BLaER1 (cell line): Measurements from ENCODE around the gene SLC8A2.

Experiments
- H3K27ac ChIP-seq: shearing (Covaris generic); formaldehyde crosslinking; 2 replicates; pipeline ENCODE4 v1.8.1; 2022
- H3K27me3 ChIP-seq: shearing (Covaris generic); formaldehyde crosslinking; 2 replicates; pipeline ENCODE4 v1.8.1; 2022
- H3K36me3 ChIP-seq: shearing (Covaris generic); formaldehyde crosslinking; 2 replicates; pipeline ENCODE4 v1.8.1; 2022
- H3K4me1 ChIP-seq: shearing (Covaris generic); formaldehyde crosslinking; 2 replicates; pipeline ENCODE4 v1.8.1; 2022
- H3K4me2 ChIP-seq: shearing (Covaris generic); formaldehyde crosslinking; 2 replicates; pipeline ENCODE4 v1.8.1; 2022
- H3K4me3 ChIP-seq: shearing (Covaris generic); formaldehyde crosslinking; 2 replicates; pipeline ENCODE4 v1.8.1; 2022
- H3K9ac ChIP-seq: shearing (Covaris generic); formaldehyde crosslinking; 2 replicates; pipeline ENCODE4 v1.8.1; 2022
- H3K9me3 ChIP-seq: shearing (Covaris generic); formaldehyde crosslinking; 2 replicates; pipeline ENCODE4 v1.8.1; 2022
- H4K20me1 ChIP-seq: shearing (Covaris generic); formaldehyde crosslinking; 2 replicates; pipeline ENCODE4 v1.8.1; 2022
- Cebpa-rat ChIP-seq: shearing (Covaris generic); IDR thresholded peaks from 2 replicates; pipeline ENCODE4 v1.8.1; 2022

The SLC8A2 gene

DNA sequence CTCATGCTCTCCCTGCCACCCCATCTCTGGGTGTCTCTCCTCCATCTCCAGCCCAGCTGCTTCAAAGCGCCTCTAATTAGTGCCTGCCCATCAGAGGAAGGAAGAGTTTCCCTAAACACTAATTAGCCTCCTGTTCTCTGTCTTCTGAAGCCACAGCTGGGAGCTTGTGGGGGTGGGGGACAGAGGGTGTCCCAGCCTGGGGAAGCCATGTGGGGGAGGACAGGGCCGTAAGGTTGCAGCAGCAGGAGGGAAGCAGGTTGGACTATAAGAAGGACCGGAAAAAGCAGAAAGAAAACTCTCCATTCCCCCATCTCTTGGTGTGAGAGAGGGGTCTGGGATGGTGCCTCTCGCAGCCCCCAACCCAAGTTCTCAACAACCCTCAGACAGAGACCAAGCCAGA, 26.2 kb downstream of the SLC8A2 start:
- no peak overlapping the region for H3K9ac ChIP-seq
- peak overlapping the region; percentile 59 for H3K4me2 ChIP-seq
- H3K27me3 ChIP-seq = peaks cover 87% of the 10 kb centered on the region
- no peaks in the 10 kb centered on the region for H3K9me3 ChIP-seq
- no peak overlapping the region for H3K27ac ChIP-seq
- no peaks in the 10 kb centered on the region for H3K36me3 ChIP-seq
- H3K4me1 ChIP-seq = peaks cover 14% of the 10 kb centered on the region; the same call in 1 of the 2 replicates
- no peak for TF ChIP-seq Cebpa-rat
- no peak overlapping the region for H3K4me3 ChIP-seq
- peaks cover 55% of the 10 kb centered on the region; the same call in 1 of the 2 replicates for H4K20me1 ChIP-seq

- Histone ChIP-seq H3K36me3 (no peaks in the 10 kb centered on the region), H3K9ac (no peak overlapping the region), H3K4me2 (no peak overlapping the region), H3K4me1 (peaks cover 14% of the 10 kb centered on the region; the same call in 1 of the 2 replicates), H4K20me1 (peaks cover 54% of the 10 kb centered on the region; the same call in 1 of the 2 replicates), H3K9me3 (no peaks in the 10 kb centered on the region), H3K4me3 (no peak overlapping the region), H3K27me3 (peaks cover 87% of the 10 kb centered on the region), H3K27ac (no peak overlapping the region)
- TF ChIP-seq Cebpa-rat = no peak
These were observed 27.3 kb downstream of the SLC8A2 start for GRCh38 chr19:47444388-47444821.

DNA sequence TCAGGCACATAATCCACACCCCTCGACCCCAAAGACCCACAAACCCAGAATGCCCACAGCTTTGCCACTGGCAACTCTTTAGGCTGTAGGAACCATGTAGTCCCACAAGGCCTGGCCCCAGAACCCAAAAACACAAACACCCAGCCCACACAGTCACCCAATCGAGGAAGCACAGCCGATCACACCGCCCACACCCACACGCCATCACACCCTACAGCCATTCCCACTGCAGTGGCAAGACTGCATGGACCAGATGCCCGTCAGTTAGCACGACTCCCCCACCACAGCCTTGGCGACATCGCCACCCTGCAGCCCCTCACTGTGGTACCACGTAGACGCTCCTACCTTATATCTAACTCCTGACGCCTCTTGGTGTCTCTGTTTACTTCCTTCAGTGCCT, 28.4 kb downstream of the SLC8A2 start:
- Histone ChIP-seq H3K27ac (no peak overlapping the region), H3K4me2 (no peak overlapping the region), H4K20me1 (peaks cover 50% of the 10 kb centered on the region; the same call in 1 of the 2 replicates), H3K9me3 (no peaks in the 10 kb centered on the region), H3K36me3 (no peaks in the 10 kb centered on the region), H3K4me1 (peaks cover 14% of the 10 kb centered on the region; the same call in 1 of the 2 replicates), H3K9ac (no peak overlapping the region), H3K4me3 (no peak overlapping the region), H3K27me3 (peaks cover 87% of the 10 kb centered on the region)
- TF ChIP-seq Cebpa-rat = no peak

- Histone ChIP-seq H3K9me3 (no peaks in the 10 kb centered on the region), H4K20me1 (peaks cover 60% of the 10 kb centered on the region), H3K4me1 (peaks cover 19% of the 10 kb centered on the region), H3K27ac (no peak overlapping the region), H3K36me3 (no peaks in the 10 kb centered on the region), H3K4me3 (no peak overlapping the region), H3K4me2 (no peak overlapping the region), H3K9ac (no peak overlapping the region), H3K27me3 (peaks cover 73% of the 10 kb centered on the region)
- TF ChIP-seq Cebpa-rat = no peak
These were observed 32.9 kb downstream of the SLC8A2 start for GRCh38 chr19:47438793-47439220.

DNA sequence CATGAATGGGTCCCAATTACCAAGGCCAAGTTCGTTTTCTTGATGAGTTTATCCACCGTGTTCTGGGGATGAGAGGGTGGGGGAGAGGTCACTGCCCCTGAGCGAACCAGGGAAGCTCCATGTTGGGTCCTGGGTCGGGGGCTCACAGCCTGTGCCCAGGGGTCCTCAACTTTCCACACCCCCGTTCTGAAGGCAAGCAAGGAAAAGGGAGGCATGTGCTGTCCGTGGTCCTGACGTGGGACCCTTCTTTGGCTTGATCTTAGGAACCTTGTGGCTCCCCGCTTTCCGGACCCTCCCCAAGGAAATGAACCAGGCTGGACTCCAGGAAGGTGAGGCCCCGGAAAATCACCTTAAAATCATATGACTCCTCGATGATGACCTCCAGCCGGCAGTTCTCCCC, 34.2 kb downstream of the SLC8A2 start:
- no peak overlapping the region for H3K4me3 ChIP-seq
- no peak for TF ChIP-seq Cebpa-rat
- no peak overlapping the region for H3K4me2 ChIP-seq
- H3K4me1 ChIP-seq = peaks cover 28% of the 10 kb centered on the region
- H3K36me3 ChIP-seq = no peaks in the 10 kb centered on the region
- no peak overlapping the region for H3K9ac ChIP-seq
- H3K27ac ChIP-seq = no peak overlapping the region
- H3K9me3 ChIP-seq = peaks cover 10% of the 10 kb centered on the region; the same call in 1 of the 2 replicates
- H3K27me3 ChIP-seq = peaks cover 71% of the 10 kb centered on the region
- peaks cover 47% of the 10 kb centered on the region for H4K20me1 ChIP-seq

DNA sequence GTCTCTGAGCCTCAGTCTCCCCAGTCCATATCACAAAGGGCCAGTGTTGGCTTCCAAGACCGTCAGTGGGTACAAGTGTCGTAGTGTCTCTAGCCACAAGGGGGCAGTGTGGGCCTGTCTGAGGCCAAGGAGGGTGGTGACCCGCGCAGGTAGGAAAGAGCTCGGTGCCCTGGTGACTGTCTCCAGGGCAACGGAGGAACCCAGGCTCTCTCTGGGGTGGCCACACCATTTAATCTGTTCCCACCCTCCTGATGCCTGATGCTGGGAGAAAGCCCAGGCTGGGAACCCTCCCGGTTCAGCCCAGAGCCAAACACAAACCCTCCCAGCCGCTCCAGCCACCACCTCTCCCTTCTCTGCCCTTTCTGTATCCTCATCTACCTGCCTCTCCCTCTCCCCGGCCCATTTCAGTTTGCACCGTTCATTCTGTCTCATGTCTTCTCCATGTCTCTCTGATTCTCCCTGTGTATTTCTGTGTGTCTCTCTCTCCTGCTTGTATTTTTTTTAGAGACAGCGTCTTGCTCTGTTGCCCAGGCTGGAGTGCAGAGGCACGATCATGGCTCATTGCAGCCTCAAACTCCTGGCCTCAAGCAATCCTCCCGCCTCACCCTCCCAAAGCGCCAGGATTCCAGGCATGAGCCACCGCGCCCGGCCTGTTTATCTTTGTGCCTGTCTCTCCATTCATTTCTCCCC, 34.8 kb downstream of the SLC8A2 start:
- Histone ChIP-seq H3K4me2 (no peak overlapping the region), H3K9me3 (peaks cover 10% of the 10 kb centered on the region; the same call in 1 of the 2 replicates), H4K20me1 (peaks cover 40% of the 10 kb centered on the region), H3K9ac (no peak overlapping the region), H3K4me1 (peaks cover 34% of the 10 kb centered on the region), H3K27me3 (peaks cover 71% of the 10 kb centered on the region), H3K4me3 (no peak overlapping the region), H3K27ac (no peak overlapping the region), H3K36me3 (no peaks in the 10 kb centered on the region)
- TF ChIP-seq Cebpa-rat = no peak

DNA sequence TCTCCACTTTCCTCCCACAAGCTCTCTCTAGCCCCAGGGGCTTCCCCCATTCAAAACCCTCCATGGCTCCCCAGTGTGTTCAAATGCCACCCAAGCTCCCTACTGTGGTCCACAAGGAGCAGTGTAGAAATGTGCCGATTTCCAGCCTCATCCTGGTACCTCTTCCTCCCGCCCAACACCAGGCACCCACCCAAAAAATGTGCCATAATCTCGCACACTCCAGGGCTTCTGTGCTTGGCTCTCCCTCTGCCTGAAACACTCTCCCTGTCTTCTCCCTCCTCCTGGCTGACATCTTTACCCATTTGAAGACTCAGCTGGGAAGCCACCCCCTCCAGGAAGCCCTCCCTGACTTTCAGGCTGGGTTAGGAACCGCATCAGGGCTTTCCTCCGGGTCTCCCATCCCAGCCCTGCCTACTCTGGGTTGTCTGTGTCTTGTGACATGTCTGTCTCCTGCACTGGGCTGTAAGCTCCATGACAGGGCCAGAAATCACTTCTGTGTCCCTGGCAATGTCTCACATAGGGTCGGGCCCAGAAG, 35.7 kb downstream of the SLC8A2 start:
- no peak overlapping the region for H3K9ac ChIP-seq
- peak overlapping the region; percentile 69 for H3K4me2 ChIP-seq

DNA sequence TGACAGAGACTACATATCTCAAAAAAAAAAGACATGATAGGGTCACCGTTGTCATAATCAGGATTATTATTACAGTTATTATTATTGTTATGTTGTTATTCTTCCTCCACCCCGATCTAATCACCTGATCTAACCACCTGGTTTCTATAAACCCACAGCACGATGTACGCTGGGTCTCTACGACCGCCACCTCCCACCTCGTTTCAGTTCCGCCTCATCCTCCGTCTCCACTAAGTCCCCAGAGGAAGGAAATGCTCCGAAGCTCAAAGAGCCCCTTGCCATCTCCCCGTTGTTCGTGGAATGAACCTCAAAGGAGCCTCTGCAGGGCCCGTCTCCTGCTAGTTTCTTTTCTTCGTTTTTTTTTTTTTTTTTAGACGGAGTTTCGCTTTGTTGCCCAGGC, 36.5 kb downstream of the SLC8A2 start:
- Histone ChIP-seq H3K4me2 (peak overlapping the region; percentile 69), H3K27ac (no peak overlapping the region), H3K4me1 (peaks cover 39% of the 10 kb centered on the region), H3K27me3 (peaks cover 72% of the 10 kb centered on the region), H4K20me1 (peaks cover 32% of the 10 kb centered on the region), H3K36me3 (no peaks in the 10 kb centered on the region), H3K9ac (no peak overlapping the region), H3K4me3 (no peak overlapping the region), H3K9me3 (peaks cover 10% of the 10 kb centered on the region; the same call in 1 of the 2 replicates)
- no peak for TF ChIP-seq Cebpa-rat

More for the DNA sequence above, 35.7 kb downstream of the SLC8A2 start:
- Histone ChIP-seq H3K4me3 (no peak overlapping the region), H3K36me3 (no peaks in the 10 kb centered on the region), H3K27ac (no peak overlapping the region), H3K9me3 (peaks cover 10% of the 10 kb centered on the region; the same call in 1 of the 2 replicates), H3K4me1 (peaks cover 35% of the 10 kb centered on the region), H3K27me3 (peaks cover 72% of the 10 kb centered on the region), H4K20me1 (peaks cover 34% of the 10 kb centered on the region)
- no peak for TF ChIP-seq Cebpa-rat

DNA sequence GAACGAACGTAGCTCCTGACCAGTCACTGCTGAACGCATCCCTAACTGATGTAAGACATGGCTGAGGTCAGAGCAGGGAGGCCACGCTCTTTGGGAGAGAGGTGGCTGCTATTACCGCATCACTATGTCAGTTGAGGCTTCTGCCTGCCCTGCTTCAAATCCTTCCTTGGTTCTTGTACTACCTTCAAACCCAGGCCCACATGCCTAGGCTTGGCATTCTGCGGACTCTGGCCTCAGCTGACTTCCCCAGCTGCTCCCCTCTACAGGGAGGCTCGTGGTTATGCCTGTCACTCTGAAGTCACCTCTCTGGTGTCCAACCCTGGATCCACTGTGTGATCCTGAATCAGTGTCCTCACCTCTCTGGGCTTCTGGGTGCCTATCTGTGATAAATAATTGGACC, 37.6 kb downstream of the SLC8A2 start:
- Histone ChIP-seq H3K9me3 (peaks cover 10% of the 10 kb centered on the region; the same call in 1 of the 2 replicates), H3K4me1 (peaks cover 50% of the 10 kb centered on the region), H3K27me3 (peaks cover 72% of the 10 kb centered on the region), H3K4me2 (no peak overlapping the region), H4K20me1 (peaks cover 37% of the 10 kb centered on the region), H3K9ac (no peak overlapping the region), H3K27ac (no peak overlapping the region), H3K4me3 (no peak overlapping the region), H3K36me3 (no peaks in the 10 kb centered on the region)
- no peak for TF ChIP-seq Cebpa-rat

DNA sequence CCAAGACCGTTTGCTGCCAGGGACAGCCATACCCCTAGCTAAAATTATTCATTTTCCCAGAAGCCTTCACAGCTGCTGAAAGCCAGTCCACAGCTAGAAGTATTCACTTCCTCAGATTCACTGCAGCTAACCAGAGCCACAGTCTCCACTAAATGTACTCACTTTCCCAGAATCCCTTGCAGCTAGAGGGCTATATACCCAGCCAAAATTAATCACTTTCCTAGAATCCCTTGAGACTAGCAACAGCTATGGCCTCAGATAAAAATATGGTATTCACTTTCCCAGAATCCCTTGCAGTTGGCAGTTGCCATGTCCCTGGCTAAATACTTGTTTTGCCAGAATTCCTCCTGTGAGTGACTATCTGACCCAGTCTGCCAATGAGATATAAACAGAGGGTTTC, 38.6 kb downstream of the SLC8A2 start:
- Histone ChIP-seq H3K4me1 (peaks cover 60% of the 10 kb centered on the region), H3K9me3 (peaks cover 10% of the 10 kb centered on the region; the same call in 1 of the 2 replicates), H3K9ac (no peak overlapping the region), H3K27ac (no peak overlapping the region), H4K20me1 (peaks cover 37% of the 10 kb centered on the region), H3K4me2 (peak overlapping the region; percentile 35), H3K27me3 (peaks cover 69% of the 10 kb centered on the region), H3K36me3 (no peaks in the 10 kb centered on the region), H3K4me3 (no peak overlapping the region)
- no peak for TF ChIP-seq Cebpa-rat
